Nephron (organoid): ENCODE data around the gene ARFGEF2.

Experiments used
- H3K27ac Mint-ChIP-seq, 3 experiments: 2 replicates each; pipeline ENCODE4 v1.8.0; 2020; ENCODE audit warnings: mixed read lengths in 3 of 3, mild to moderate bottlenecking in 2 of 3, moderate library complexity in 1 of 3
- H3K27me3 Mint-ChIP-seq: 2 replicates; pipeline ENCODE4 v1.8.0; 2021; ENCODE audit warnings: low read depth, mild to moderate bottlenecking, moderate library complexity, mixed read lengths
- H3K36me3 Mint-ChIP-seq: 2 replicates; pipeline ENCODE4 v1.8.0; 2020; ENCODE audit warnings: low read depth, mixed read lengths
- H3K4me1 Mint-ChIP-seq: 2 replicates; pipeline ENCODE4 v1.8.0; 2020; ENCODE audit warnings: mixed read lengths
- H3K4me3 Mint-ChIP-seq, 3 experiments: 2 replicates each; pipeline ENCODE4 v1.8.0; 2020; ENCODE audit warnings: mild to moderate bottlenecking in 3 of 3, mixed read lengths in 3 of 3, moderate library complexity in 2 of 3
- H3K9me3 Mint-ChIP-seq: 2 replicates; pipeline ENCODE4 v1.8.0; 2020; ENCODE audit warnings: mixed read lengths
- TF ChIP-seq, protein P1 (sequence below), 3 experiments: fragments of 200-600 bp; sonication (generic); IDR thresholded peaks; one replicate each; pipeline ENCODE4 v1.5.0; 2021; ENCODE audit warnings: antibody characterized with exemption in 3 of 3; ENCODE audit not compliant: unreplicated experiment in 3 of 3

The ARFGEF2 gene

DNA sequence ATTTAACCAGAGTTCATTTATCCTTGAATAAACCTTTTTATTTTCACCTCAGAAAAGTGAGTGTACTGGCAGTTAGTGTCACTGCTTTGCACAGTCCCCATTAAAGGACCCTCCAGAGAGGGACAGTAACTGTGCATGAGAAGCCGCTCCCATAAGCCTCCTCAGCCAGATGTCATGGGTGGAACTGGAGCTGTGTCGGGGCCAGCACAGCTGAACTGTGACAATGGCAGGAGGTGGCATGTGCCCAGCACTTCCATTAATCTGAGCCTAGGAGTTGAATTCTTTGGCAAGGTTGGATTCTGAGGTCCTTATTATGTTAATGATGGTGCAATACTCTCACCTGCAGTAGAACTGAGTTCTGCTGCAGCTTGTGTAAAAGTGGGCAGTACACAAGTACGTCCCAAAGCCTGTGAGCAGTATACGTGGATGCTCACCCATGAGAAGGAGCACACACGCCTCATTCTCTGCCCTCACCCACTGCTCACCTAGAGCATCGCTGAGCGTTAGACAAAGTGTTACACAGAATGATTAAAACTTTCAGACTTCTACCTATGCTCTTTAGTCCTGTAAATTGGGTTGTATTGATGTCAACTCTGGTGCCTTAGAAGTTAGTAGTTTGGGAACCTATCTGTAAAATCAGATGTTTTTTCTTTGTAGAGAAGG, 112.7 kb downstream of the ARFGEF2 start:
- Mint-ChIP-seq H3K9me3 (no peaks in the 10 kb centered on the region), H3K4me1 (no peaks in the 10 kb centered on the region), H3K4me3 (no peak overlapping the region), H3K27ac (no peak overlapping the region), H3K27me3 (no peaks in the 10 kb centered on the region), H3K36me3 (peaks cover 17% of the 10 kb centered on the region)
- TF ChIP-seq, protein P1, sequence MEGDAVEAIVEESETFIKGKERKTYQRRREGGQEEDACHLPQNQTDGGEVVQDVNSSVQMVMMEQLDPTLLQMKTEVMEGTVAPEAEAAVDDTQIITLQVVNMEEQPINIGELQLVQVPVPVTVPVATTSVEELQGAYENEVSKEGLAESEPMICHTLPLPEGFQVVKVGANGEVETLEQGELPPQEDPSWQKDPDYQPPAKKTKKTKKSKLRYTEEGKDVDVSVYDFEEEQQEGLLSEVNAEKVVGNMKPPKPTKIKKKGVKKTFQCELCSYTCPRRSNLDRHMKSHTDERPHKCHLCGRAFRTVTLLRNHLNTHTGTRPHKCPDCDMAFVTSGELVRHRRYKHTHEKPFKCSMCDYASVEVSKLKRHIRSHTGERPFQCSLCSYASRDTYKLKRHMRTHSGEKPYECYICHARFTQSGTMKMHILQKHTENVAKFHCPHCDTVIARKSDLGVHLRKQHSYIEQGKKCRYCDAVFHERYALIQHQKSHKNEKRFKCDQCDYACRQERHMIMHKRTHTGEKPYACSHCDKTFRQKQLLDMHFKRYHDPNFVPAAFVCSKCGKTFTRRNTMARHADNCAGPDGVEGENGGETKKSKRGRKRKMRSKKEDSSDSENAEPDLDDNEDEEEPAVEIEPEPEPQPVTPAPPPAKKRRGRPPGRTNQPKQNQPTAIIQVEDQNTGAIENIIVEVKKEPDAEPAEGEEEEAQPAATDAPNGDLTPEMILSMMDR (IDR thresholded peaks at IDR 0.05; ENCODE audit: unreplicated experiment in 3 of 3), result no peak

DNA sequence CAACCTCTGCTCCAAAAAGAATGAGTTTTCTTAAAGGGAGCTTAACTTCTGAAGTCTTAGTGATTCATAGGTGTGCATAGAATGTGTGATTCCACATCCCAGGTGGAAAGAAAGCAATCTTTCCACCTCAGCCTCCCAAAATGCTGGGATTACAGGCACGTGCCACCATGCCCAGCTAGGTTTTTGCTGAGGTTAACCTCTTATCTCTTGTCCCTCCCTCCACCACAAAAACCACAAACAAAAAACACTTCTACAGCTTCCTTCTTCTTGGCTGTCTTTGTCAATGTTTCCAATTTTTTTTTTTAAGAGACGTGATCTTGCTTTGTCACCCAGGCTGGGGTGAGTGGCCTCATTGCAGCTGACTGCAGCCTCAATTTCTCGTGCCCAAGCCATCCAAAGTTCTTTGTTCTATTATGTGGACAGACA, 116.5 kb downstream of the ARFGEF2 start:
- Mint-ChIP-seq H3K9me3 (no peaks in the 10 kb centered on the region), H3K4me3 (no peak overlapping the region), H3K36me3 (peaks cover 8% of the 10 kb centered on the region), H3K27me3 (no peaks in the 10 kb centered on the region), H3K4me1 (no peaks in the 10 kb centered on the region), H3K27ac (no peak overlapping the region)
- TF ChIP-seq, protein P1 (IDR thresholded peaks at IDR 0.05; ENCODE audit: unreplicated experiment in 3 of 3), result no peak

DNA sequence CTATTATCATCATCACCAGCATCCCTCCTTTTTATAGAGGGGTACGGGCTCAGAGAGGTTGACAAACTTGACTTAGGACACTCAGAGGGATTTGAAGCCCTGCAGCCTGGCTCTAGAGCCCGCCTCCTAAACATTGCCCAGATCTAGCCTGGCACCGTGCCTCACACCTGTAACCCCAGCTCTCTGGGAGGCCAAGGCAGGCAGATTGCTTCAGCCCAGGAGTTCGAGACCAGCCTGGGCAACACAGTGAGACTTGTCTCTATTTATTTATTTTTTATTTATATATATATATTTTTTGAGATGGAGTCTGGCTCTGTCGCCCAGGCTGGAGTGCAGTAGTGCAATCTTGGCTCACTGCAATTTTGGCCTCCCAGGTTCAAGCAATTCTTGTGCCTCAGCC, 118.3 kb downstream of the ARFGEF2 start:
- Mint-ChIP-seq H3K9me3 (no peaks in the 10 kb centered on the region), H3K27ac (no peak overlapping the region), H3K27me3 (no peaks in the 10 kb centered on the region), H3K36me3 (no peaks in the 10 kb centered on the region), H3K4me1 (no peaks in the 10 kb centered on the region), H3K4me3 (no peak overlapping the region)
- TF ChIP-seq, protein P1 (IDR thresholded peaks at IDR 0.05; ENCODE audit: unreplicated experiment in 3 of 3), result no peak

DNA sequence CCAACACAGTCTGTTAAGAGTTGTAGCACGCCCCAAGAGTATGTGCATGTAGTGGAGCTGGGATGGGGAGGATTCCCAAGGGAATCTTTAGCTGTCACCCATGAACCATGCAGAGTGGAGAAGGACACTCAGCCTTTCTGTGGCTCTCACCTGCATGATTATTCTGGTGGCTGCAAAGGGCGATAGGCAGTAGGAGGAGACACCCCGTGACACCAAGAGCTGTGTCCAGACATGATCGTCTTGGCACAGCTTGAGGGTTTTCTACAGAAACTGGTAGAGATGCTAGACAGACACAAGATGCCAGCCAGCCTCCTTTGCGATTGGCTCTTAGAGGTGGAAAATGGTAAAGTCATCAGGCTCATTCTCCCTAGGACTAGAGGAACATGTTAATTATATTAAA, 121.5 kb downstream of the ARFGEF2 start:
- Mint-ChIP-seq H3K27me3 (no peaks in the 10 kb centered on the region), H3K27ac (no peak overlapping the region), H3K4me3 (peak overlapping the region in 2 of 3 experiments; percentile 24 to 71), H3K9me3 (no peaks in the 10 kb centered on the region), H3K36me3 (peaks cover 3% of the 10 kb centered on the region), H3K4me1 (peaks cover 13% of the 10 kb centered on the region)
- TF ChIP-seq, protein P1 (IDR thresholded peaks at IDR 0.05; ENCODE audit: unreplicated experiment in 3 of 3), result no peak

DNA sequence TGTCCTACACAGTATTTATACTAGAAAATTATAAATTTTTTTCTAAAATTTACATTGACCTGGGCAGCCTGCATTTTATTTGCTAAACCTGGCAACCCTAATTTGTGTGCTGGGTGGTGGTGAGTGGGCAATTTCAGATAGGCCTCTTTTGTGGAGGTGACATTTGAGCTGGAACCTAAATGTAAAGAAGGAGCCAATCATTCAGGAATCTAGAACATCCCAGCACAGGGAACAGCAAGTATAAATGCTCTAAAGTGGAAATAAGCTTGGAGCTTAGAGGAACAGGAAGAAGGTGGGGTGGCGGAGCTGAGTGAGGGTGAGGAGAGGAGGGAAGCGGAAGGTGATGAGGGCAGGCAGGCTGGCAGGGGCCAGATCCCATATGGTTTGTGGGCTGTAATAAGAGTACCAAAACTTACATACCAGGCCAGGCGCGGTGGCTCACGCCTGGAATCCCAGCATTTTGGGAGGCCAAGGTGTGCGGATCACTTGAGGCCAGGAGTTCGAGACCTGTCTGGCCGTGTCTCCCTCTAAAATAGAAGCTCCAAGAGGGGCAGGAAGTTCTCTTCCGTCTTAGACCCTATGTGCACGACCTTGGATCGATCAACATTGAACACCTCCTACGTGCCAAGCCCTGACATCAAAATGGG, 124.1 kb downstream of the ARFGEF2 start:
- Mint-ChIP-seq H3K4me3 (peak overlapping the region; percentile 99 to 100 (median 99)), H3K9me3 (no peaks in the 10 kb centered on the region), H3K4me1 (peaks cover 21% of the 10 kb centered on the region), H3K27ac (peak overlapping the region; percentile 86 to 98 (median 95)), H3K27me3 (no peaks in the 10 kb centered on the region), H3K36me3 (peaks cover 19% of the 10 kb centered on the region)
- TF ChIP-seq, protein P1 (IDR thresholded peaks at IDR 0.05; ENCODE audit: unreplicated experiment in 3 of 3), result no peak
